Measurements from ENCODE around the gene SLC66A2.

The SLC66A2 gene

GRCh38 chr18:79937103-79937860 lies 14.2 kb downstream of the SLC66A2 start:
- no peak for DNase-seq (ENCODE audit: low spot score)

GRCh38 chr18:79936641-79937040 lies 14.8 kb downstream of the SLC66A2 start:
- no peak for DNase-seq (ENCODE audit: low spot score)

DNA sequence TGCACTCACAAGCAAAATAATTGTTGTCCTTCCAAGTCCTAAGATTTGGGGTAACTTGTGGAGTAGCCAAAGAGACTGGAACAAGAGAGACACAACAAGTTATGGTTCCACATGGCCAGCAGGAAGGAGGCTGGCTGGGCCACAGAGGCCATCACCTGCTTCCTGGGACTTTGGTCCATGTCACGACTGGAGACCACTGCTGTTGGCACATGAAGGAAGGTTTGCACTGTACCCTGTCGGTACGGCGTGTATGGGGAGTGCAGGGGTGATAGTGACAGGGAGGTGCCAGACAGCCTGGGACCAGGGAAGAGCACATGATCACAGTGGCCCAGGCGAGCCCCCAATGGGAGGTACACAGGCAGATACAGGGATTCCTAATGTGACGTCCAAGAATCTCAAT lies 15.5 kb downstream of the SLC66A2 start:
- no peak for DNase-seq (ENCODE audit: low spot score)

DNA sequence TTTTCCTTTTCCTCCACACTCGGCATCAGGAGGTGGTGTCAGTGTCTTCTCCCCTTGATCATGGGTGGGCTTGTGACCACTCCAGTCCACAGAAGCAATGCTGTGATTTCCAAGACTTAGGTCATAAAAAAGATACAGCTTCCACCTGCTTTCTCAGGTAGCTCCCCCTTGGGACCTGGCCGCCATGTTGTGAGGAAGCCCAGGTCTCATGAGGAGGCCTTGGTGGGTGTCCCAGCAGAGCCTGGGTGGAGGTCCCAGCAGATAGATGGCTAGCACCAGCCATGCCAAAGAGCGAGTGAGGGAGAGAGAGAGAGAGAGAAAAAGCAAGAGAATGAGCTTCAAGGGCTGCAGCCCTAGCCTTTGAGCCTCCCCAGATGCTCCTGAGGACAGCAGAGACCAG lies 16.0 kb downstream of the SLC66A2 start:
- DNase-seq (ENCODE audit: low spot score), result no peak

GRCh38 chr18:79935098-79935480 lies 16.4 kb downstream of the SLC66A2 start:
- no peak for DNase-seq (ENCODE audit: low spot score)

DNA sequence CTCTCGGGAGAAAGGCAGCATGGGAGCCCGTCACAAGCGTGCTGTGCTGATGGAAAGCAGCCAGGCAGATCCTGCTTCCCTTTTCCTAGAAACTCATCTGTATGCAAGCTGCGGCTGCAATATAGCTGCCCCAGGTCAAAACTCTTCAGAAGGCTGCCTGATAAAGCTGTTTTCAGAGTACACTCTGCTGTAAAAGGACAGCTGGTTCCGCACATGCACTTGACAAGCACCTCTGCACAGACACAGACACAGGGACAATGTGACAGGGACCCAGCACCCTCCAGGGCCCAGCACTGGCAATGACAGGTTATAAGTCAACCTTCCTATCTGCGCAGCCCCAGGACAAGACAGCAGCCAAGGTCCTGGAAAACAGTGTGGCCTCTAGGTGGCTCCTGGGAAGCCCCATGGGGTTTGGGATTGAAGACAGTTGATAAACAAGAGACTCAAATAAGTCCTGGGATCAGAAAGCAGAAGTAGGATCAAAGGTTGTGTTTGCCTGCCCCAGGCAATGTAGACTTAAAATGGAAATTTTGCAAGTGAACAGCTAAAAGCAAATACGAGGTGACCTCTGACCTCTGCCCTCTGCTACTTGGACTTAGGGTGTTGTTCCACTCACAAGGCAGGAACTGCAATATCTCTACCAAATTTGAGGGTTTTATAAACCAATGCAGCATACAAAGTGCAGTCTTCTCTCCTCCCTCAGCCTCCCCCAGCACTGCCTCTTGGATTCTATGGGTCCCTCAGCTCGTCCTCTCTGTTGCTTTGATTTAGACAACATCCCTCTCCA lies 16.9 kb downstream of the SLC66A2 start:
- no peak for DNase-seq (ENCODE audit: low spot score)

GRCh38 chr18:79933765-79934164 lies 17.7 kb downstream of the SLC66A2 start:
- no peak for DNase-seq (ENCODE audit: low spot score)

DNA sequence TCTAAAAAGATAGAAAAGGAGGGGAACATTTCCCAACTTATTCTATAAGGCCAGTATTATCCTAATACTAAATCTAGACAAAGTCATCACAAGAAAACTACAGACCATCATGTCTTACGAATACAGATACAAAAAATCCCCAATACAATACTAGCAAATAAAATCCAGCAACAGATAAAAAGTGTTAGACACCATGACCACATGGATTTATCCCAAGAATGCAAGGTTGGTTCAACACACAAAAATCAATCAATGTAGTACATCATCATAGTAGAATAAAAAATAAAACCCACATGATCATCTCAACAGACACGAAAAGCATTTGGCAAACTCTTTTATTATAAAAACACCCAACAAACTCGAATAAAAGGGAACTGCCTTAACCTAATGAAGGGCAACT lies 18.5 kb downstream of the SLC66A2 start:
- DNase-seq (ENCODE audit: low spot score), result no peak

GRCh38 chr18:79931475-79931874 lies 20.0 kb downstream of the SLC66A2 start:
- DNase-seq (ENCODE audit: low spot score), result no peak

DNA sequence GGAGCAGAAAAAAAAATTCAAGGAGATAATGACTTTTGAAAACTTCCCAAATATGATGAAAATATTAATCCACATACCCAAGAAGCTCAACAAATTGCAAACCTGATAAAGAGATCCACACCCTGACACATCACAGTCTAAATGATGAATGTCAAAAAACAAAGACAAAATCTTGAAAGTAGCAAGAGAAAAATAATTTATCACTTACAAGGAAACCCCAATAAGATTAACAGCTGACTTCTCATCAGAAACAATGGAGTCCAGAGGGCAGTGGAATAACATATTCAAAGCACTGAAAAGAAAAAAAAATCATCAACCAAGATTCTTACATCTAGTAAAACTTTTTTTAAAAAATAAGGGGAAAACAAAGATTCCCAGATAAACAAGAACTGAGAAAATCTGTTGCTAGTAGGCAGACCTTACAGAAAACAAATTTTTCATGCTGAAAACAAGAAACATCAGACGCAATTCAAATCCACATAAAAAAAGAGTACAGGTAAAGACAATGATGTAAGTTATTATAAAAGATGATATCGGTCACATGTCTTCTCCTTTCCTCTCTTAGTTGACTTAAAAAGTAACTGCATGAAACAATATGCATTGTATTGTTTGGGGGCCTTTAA lies 21.3 kb downstream of the SLC66A2 start:
- DNase-seq (ENCODE audit: low spot score), result no peak

GRCh38 chr18:79928563-79928960 lies 22.9 kb downstream of the SLC66A2 start:
- DNase-seq (ENCODE audit: low spot score), result no peak

DNA sequence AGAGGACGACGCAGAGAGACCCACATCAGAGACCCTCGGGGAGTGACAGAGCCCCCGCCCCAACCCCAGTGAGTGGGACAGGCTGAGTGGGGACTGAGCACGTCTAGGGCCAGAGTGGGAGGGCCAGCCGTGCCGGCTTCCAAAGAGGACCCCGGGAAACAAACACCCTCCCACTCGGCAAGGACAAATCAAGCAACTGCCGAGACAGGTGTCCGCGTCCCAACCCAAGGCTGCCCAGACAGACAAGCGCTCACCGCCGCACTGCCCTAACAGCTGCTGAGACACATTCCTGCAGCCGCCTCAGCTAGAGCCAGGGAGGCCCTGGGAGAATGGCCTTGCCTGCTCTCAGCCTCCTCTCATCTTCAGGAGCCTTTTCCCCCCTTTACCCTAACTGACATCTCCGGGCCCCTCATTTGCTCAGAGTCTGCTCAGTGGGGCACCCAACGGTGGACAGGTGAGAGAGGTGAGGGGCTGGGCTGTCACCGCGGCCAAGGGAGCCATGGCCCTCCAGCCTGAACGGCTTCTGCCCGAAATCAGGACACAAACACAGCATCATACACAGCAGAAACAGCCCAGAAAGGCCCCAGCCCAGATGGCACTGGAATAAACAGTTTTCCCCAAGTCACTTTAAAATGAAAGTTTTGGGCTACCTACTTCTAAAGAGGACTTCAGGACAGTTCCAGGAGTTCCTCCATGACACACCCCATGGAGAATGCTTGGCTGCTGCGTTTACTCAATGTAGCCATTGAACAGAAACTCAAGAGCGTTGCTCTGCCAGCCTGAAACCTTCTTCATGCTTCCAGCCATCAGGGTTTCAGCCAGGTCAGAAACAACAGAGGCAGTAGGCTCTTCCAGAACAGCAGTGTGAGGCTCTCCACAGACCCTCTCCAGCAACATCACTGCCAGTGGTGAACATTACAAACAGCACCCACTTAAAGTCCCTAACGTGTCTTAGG lies 23.6 kb downstream of the SLC66A2 start:
- no peak for DNase-seq (ENCODE audit: low spot score)

DNA sequence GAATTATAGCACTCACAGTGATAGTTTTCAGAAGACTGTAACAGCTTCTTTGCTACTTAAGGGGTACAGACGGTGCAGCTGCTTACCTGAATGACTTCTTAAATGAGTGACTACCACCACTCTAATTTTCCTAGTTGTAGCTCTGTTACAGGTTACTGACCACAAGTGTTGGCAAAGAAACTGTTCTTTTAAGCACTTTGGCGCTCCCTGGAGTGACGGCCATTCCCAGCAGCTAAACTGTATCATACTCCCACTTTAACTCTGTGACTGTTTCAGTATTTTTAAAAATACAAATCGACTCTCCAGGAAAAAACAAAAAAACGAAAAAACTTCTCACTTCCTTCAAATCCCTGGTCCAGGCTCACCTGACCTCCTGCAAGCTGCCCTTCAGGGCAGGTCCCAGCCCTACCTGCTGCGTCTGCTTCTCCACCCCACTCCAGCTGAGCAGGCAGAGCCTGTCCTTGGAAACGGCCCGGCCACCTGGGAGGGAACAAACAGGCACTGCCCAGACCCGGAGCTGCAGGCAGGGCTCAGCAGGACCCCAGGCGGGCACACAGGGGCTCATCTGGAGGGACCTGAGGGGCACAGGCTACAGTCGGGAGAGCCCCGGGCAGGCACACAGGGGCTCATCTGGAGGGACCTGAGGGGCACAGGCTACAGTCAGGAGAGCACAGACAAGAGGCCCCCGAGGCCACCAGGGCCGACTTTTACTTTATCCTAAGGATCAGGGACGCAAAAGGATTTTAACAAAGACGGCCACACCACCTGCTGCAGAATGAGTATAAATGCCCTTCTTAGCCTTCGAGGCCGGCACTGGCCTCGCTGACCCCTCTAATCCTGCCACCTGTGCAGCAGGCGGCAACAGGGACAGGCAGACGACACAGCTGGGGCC lies 24.5 kb downstream of the SLC66A2 start:
- DNase-seq (ENCODE audit: low spot score), result no peak

DNA sequence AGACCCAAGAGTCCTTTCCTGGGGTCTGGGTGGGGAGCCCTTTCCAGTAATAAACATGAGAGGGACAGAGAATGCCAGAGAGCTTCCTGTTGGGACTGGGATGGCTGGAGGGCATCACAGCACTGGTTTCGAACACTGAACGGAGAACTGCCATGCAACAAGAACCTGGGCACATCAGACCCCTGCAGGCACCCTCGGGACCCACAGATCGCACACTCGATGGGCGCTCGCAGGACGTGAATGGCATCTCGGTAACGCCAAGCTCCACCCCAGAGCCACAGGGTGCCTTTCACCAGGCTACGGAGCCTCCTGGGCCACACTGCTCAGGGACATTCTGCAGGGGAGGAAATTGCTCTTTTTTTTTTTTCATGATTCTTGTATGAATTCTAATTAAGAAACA lies 25.1 kb downstream of the SLC66A2 start:
- DNase-seq (ENCODE audit: low spot score), result no peak

- no peak for DNase-seq (ENCODE audit: low spot score)
These were observed 26.4 kb downstream of the SLC66A2 start for GRCh38 chr18:79924814-79925731.

DNA sequence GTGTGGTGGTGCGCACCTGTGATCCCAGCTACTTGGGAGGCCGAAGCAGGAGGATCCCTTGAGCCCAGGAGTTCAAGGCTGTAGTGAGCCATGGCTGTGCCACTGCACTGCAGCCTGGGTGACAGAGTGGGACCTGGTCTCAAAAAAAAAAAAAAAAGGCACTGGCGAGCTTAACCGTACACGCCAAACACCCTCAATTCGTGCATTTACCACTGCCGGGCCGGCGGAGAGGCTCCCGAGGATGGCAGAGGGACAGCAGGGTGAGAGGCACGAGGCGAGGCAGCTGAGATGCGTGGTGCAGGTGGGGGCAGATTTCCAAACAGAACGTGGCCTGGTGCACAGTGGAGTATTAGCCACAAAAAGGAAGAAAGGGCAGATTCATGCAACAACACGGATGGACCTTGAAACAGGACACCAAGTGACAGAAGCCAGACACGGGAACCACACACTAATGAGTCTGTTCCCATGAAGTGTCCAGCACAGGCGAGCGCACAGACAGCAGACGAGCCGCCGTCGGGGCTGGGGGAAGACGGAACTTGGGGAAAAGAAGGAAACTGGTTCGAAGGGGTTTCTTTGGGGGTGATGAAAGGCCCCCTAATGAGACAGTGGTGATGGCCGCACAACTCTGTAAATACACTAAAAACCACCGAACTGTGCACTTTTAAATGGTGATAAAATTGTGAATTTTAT lies 27.4 kb downstream of the SLC66A2 start:
- no peak for DNase-seq (ENCODE audit: low spot score)

DNA sequence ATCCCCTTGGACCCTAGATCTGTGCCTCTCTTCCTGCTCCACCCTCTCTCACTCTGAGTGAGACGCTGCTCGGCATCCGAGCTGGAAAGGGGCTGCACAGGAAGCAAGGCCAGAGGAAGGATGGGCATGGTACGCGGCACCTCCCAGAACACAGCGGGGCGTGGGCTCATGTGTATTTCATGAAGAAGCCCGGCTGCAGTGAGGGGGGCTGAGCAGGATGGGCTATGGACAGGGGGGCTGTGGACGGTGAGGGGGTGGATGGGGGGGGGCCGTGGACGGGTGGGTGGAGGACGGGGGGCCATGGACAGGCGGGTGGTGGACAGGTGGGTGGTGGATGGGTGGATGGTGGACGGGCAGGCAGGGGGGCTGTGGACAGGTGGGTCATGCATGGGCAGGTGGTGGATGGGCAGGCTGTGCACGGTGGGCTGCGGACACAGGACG lies 28.5 kb downstream of the SLC66A2 start:
- no peak for DNase-seq (ENCODE audit: low spot score)

DNA sequence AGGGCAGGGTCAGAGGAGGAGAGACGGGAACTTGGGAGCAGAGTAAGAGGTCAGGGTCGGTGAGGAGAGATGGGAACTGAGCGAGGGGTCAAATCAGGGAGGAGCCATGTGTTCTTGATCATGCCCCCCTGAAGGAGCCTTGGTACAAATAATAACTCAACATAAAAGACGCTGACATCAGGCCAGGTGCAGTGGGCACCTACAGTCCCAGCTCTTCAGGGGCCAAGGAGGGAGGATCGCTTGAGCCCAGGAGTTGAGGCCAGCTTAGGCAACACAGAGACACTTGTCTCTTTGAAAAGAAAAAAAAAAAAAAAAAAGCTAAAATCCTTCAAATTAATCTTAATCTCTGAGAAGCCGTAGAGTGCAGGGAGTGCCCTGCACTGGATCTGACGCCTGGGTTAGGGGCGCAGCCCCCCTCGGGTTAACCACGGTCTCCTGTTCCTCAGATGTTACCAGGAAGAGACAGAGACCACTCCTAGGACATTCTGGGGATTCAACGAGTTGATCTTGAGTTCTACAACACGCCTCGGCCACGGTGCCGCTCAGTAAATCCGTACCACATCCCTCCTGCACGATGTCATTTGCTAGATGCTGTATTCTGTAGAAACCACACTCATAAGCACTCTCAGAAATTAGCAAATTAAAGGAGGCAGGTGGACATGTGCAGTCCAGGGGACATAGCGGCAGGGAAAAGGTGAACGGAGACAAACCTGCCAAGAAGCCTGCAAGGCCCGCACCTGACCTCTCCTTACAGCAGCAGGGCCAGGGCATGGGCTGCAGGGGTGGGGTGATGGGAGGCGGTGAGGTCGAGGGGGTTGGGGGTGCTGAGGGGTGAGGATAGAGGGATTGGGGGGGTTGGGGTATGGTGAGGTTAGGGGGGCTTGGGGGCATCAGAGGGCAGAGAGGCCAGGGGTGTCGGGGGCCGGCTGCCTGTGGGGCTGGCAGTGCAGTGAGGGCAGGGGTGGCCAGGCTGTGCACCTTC lies 29.2 kb downstream of the SLC66A2 start:
- no peak for DNase-seq (ENCODE audit: low spot score)

Data from LoVo (cell line).